Gastrocnemius medialis (tissue), 4 donors: ENCODE results near the gene MOGAT3.

Source experiments
- CTCF ChIP-seq, 5 experiments: fragments of 450-650 bp in 3 of 5; fragments of 200-600 bp in 2 of 5; sonication (generic) in 2 of 5; IDR thresholded peaks in 4 of 5; conservative IDR thresholded peaks in 1 of 5; 1 replicate in 4 of 5; 2 replicates in 1 of 5; pipeline ENCODE4 v1.5.1; 2016 to 2019; ENCODE audit warnings: antibody characterized with exemption in 5 of 5, mild to moderate bottlenecking in 3 of 5, moderate library complexity in 3 of 5
- POLR2A ChIP-seq, 2 donors: fragments of 450-650 bp; IDR thresholded peaks; one replicate each; pipeline ENCODE4 v1.6.1; 2017; ENCODE audit warnings: antibody characterized with exemption in 2 of 2, mild to moderate bottlenecking in 2 of 2, moderate library complexity in 2 of 2

GRCh38 chr7:101241015-101241363, 40.2 kb upstream of the MOGAT3 start:
- TF ChIP-seq CTCF (IDR thresholded peaks at IDR 0.05 in 4 of 5, conservative IDR thresholded peaks at IDR 0.05 in 1 of 5) (no peak), POLR2A (IDR thresholded peaks at IDR 0.05) (no peak)
